ENCODE results near the gene SVIL. TPM values are rescaled to one million over a fixed set of nuclear protein-coding genes. Genes with fewer than 3 reads are reported as not detected.
A peak's percentile ranks its signal among the peaks of the same experiment; 100 is the strongest.
"Not testable (repeated sequence)": the region's sequence is repeated elsewhere in the genome, so short reads cannot be mapped to it uniquely, and the experiment has no call there.

Gene SVIL
- total RNA-seq, 4 donors from 2014 or later: 30.3 to 84.3 (median 62.5) TPM

DNA sequence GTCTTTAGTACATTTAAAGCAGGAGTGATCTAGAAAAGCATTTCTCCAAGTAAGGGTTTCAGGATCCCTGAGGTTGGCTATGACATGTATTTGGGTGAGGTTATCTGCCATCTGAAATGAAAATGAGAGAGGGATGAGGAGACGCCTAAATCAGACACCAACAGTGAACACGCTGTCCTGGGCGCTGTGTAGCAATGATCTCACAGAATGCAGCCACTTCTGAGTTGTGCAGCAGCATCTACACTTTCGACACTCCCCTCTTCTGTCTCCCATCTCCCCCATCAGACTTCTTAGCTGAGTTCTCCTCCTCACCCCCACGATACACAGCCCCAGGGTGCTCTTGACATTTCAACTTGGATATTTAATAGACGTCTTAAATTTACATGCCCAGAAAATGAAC, 95.4 kb downstream of the SVIL start:
- peaks cover 0 to 19% (median 0%) of the 10 kb centered on the region in 4 donors for H3K4me1 ChIP-seq
- no peak overlapping the region for H3K4me3 ChIP-seq
- H3K27ac ChIP-seq: no peak overlapping the region
- no peaks in the 10 kb centered on the region for H3K27me3 ChIP-seq
- peaks cover 0 to 9% (median 0%) of the 10 kb centered on the region in 3 donors for H3K36me3 ChIP-seq
- TF ChIP-seq, protein P1, sequence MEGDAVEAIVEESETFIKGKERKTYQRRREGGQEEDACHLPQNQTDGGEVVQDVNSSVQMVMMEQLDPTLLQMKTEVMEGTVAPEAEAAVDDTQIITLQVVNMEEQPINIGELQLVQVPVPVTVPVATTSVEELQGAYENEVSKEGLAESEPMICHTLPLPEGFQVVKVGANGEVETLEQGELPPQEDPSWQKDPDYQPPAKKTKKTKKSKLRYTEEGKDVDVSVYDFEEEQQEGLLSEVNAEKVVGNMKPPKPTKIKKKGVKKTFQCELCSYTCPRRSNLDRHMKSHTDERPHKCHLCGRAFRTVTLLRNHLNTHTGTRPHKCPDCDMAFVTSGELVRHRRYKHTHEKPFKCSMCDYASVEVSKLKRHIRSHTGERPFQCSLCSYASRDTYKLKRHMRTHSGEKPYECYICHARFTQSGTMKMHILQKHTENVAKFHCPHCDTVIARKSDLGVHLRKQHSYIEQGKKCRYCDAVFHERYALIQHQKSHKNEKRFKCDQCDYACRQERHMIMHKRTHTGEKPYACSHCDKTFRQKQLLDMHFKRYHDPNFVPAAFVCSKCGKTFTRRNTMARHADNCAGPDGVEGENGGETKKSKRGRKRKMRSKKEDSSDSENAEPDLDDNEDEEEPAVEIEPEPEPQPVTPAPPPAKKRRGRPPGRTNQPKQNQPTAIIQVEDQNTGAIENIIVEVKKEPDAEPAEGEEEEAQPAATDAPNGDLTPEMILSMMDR (IDR thresholded peaks at IDR 0.05): no peak
- no peak for TF ChIP-seq POLR2A (IDR thresholded peaks at IDR 0.05)
- no peaks in the 10 kb centered on the region for H3K9me3 ChIP-seq
- DNase-seq: no peak

DNA sequence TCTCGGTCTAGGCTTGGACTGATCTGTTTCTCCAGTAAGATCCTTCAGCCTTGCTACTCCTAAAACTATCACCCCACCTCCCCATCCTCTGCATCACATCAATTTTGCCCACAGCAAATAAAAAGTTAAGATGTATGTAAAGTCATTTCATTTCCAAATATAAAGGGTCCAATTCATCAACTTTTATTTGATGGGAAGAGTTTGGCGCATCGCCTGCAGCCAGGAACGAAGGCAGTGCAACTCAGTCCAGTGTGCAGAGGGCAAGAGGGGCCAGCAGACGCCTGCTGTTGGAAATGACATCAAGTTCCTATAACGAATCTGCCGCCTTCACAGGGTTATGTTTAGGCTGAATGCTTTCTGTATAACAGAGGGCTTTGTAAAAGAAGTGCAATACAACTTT, 97.0 kb downstream of the SVIL start:
- Histone ChIP-seq H3K36me3 (peaks cover 0 to 14% (median 0%) of the 10 kb centered on the region in 3 donors), H3K27ac (no peak overlapping the region), H3K4me1 (peaks cover 0 to 14% (median 0%) of the 10 kb centered on the region in 4 donors), H3K9me3 (no peaks in the 10 kb centered on the region), H3K27me3 (no peaks in the 10 kb centered on the region), H3K4me3 (no peak overlapping the region)
- DNase-seq: no peak
- no peak for TF ChIP-seq POLR2A (IDR thresholded peaks at IDR 0.05)
- TF ChIP-seq, protein P1 (IDR thresholded peaks at IDR 0.05): no peak

DNA sequence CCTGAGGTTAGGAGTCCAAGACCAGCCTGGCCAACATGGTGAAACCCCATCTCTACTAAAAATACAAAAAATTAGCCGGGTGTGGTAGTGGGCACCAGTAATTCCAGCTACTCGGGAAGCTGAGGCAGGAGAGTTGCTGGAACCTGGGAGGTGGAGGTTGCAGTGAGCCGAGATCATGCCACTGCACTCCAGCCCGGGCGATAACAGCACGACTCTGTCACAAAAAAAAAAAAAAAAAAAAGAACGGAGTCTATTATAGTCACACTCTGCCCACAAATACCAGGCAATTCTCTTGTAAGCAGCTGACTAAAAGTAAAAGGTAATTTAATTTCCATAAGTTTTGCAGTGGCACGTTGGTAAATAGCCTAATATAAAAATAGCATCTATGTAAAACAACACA, 98.1 kb downstream of the SVIL start:
- H3K27me3 ChIP-seq, DNase-seq, H3K4me3 ChIP-seq, H3K27ac ChIP-seq, H3K9me3 ChIP-seq: not testable (repeated sequence)
- Histone ChIP-seq H3K4me1 (peaks cover 0 to 14% (median 0%) of the 10 kb centered on the region in 4 donors), H3K36me3 (peaks cover 0 to 24% (median 0%) of the 10 kb centered on the region in 3 donors)

DNA sequence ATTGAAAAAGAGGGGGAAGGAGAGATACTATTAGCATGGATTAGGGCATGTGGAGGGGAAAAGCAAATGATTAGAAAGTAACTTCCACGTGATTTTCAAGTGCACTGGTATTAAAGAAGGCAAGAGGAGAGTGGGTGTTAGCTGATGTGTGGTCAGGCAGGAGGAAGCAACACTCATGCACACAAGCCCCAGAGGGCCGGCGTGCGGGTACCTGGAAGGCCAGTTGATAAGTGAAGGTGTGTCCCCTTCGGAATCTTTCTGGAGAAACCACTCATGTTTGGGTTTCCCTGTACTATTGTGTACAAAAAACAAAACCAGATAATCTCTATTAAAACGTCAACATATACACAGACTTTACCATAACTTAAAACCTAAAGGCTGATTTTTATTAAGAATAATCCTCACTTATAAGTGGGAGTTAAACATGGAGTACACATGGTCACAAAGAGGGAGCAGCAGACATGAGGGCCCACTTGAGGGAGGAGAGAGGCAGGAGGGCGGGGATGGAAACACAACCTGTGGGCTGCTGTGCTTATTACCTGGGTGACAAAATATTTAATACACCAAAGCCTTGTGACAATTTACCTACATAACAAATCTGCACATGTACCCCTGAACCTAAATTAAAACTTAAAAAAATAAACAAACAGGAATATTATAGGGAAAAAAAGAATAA, 98.9 kb downstream of the SVIL start:
- Histone ChIP-seq H3K4me3 (peak overlapping the region in 2 of 4 donors; percentile 1 to 2), H3K9me3 (no peaks in the 10 kb centered on the region), H3K36me3 (peaks cover 0 to 19% (median 0%) of the 10 kb centered on the region in 3 donors), H3K27ac (peak overlapping the region in 3 of 4 donors; percentile 28 to 72 (median 66)), H3K4me1 (peaks cover 0 to 14% (median 0%) of the 10 kb centered on the region in 4 donors), H3K27me3 (no peaks in the 10 kb centered on the region)
- DNase-seq: no peak
- TF ChIP-seq, protein P1 (IDR thresholded peaks at IDR 0.05): no peak
- TF ChIP-seq POLR2A (IDR thresholded peaks at IDR 0.05): no peak

DNA sequence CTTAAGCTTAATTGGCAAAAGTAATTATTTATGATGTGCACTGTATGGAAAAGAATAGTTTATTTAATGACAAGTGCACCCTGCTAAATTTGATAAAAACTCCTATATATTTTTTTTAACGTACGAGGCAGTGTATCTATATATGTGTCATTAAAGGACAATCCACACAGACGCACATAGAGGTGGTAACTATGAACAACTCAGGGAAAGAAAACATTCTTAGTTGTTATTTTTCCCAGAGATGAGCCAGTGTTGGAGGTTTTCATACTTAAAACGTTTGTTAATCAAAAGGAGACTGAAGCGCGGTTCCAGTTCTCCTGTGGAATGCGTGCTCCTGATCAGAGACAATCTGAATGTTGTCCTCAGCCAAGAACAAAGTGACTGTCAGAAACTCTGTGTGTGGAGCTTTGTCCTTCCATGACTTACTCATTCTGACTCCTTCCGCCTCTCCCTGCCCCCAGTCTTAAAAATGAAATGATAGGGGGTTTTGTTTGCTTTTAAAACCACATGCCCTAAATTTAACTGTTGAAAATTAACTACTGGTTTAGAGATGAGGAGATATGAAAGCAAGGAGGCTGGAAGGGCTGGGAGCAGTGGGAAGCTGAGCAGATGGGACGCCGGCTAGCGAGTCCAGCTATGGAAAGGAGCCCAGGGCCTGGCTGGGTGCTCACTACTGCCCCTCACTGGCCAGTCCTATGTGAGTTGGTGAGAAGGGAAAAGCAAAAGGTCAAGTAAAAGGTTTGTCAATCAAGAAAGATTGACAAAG, 99.6 kb downstream of the SVIL start:
- Histone ChIP-seq H3K4me1 (peaks cover 0 to 14% (median 0%) of the 10 kb centered on the region in 4 donors), H3K9me3 (no peaks in the 10 kb centered on the region), H3K27ac (peak overlapping the region in 3 of 4 donors; percentile 28 to 72 (median 66)), H3K27me3 (no peaks in the 10 kb centered on the region), H3K4me3 (peak overlapping the region in 2 of 4 donors; percentile 1 to 2), H3K36me3 (peaks cover 0 to 26% (median 0%) of the 10 kb centered on the region in 3 donors)
- DNase-seq: peak in 2 of 3 donors; percentile 67 to 72
- no peak for TF ChIP-seq POLR2A (IDR thresholded peaks at IDR 0.05)
- TF ChIP-seq, protein P1 (IDR thresholded peaks at IDR 0.05): peak in 4 of 6 experiments; percentile 42 to 58 (median 50)

DNA sequence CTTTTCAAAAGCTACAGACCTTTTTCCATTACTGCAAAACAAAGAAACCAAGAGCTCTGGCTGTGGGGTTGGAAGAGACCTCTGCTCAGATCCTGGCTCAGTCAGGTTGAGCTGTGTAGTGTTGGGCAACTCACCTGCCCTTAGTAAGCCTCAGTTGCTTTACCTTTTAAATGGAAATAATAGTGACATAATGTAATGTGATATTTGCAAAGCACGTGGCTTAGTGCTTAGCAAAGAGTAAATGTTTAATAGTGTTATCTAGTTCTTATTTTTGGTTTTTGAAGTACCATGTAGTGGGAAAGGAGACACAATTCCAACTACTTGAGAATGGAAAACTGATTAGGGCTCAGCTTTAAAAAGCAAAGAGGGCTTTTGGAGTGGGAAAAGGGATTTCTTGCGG, 100.2 kb downstream of the SVIL start:
- TF ChIP-seq, protein P1 (IDR thresholded peaks at IDR 0.05): no peak
- Histone ChIP-seq H3K4me1 (peaks cover 0 to 14% (median 0%) of the 10 kb centered on the region in 4 donors), H3K9me3 (no peaks in the 10 kb centered on the region), H3K36me3 (peaks cover 0 to 32% (median 0%) of the 10 kb centered on the region in 3 donors), H3K27ac (peak overlapping the region in 1 of 4 donors; percentile 72), H3K4me3 (no peak overlapping the region), H3K27me3 (no peaks in the 10 kb centered on the region)
- no peak for DNase-seq

All from Peyer's patch (tissue), 4 donors.